Sigmoid colon (tissue), 4 donors: ENCODE results near the gene CEP43.

Experiments
- CTCF ChIP-seq, 4 experiments: fragments of 450-650 bp in 3 of 4; fragments of 200-600 bp in 1 of 4; IDR thresholded peaks; one replicate each; pipeline ENCODE4 v1.5.1; 2016 to 2019; ENCODE audit warnings: antibody characterized with exemption in 4 of 4, mild to moderate bottlenecking in 3 of 4, moderate library complexity in 2 of 4
- EP300 ChIP-seq, 4 donors: sonication (generic); formaldehyde crosslinking; IDR thresholded peaks; one replicate each; pipeline ENCODE4 v1.6.1; 2017; ENCODE audit warnings: antibody characterized with exemption in 4 of 4
- POLR2A ChIP-seq, 2 donors: fragments of 450-650 bp; IDR thresholded peaks; one replicate each; pipeline ENCODE4 v1.6.1; 2016; ENCODE audit warnings: antibody characterized with exemption in 2 of 2, mild to moderate bottlenecking in 2 of 2, moderate library complexity in 2 of 2
- POLR2AphosphoS5 ChIP-seq, 4 donors: sonication (generic); formaldehyde crosslinking; IDR thresholded peaks; one replicate each; pipeline ENCODE4 v1.6.1; 2017; ENCODE audit warnings: antibody characterized with exemption in 4 of 4

GRCh38 chr6:167045828-167046580 is 46.8 kb downstream of the CEP43 start:
- no peak for TF ChIP-seq CTCF (IDR thresholded peaks at IDR 0.05)
- no peak for TF ChIP-seq POLR2A (IDR thresholded peaks at IDR 0.05)
- no peak for TF ChIP-seq EP300 (IDR thresholded peaks at IDR 0.05)
- TF ChIP-seq POLR2AphosphoS5 (IDR thresholded peaks at IDR 0.05) = no peak
